A549 (cell line): Measurements from ENCODE around the gene APOL4.

Experiments used
- CHD2 ChIP-seq: fragments of 150-350 bp; IDR thresholded peaks from 2 replicates; pipeline ENCODE4 v1.6.1; 2014; ENCODE audit warnings: low read length; ENCODE audit not compliant: partially characterized antibody
- CHD4 ChIP-seq: fragments of 200-600 bp; sonication (generic); IDR thresholded peaks from 2 replicates; pipeline ENCODE4 v1.6.1; 2016; ENCODE audit warnings: antibody characterized with exemption, mild to moderate bottlenecking, borderline replicate concordance
- NR3C1 ChIP-seq: fragments of >200 bp; sonication (Bioruptor Twin); formaldehyde crosslinking; IDR thresholded peaks from 3 replicates; pipeline ENCODE4 v1.6.1; 2017
- PHF8 ChIP-seq: fragments of 200-600 bp; sonication (generic); IDR thresholded peaks from 2 replicates; pipeline ENCODE4 v1.6.1; 2016; ENCODE audit warnings: low read depth, mild to moderate bottlenecking, antibody characterized with exemption, moderate library complexity, borderline replicate concordance
- POLR2A ChIP-seq: IDR thresholded peaks from 2 replicates; pipeline ENCODE4 v1.6.1; 2012; ENCODE audit warnings: mild to moderate bottlenecking, low read length
- POLR2AphosphoS2 ChIP-seq: conservative IDR thresholded peaks from 2 replicates; pipeline ENCODE4 v1.6.1; 2012; ENCODE audit warnings: low read length, improper control_type of control experiment, inconsistent platforms
- RARB ChIP-seq: fragments of 250-450 bp; sonication (Bioruptor Pico); IDR thresholded peaks from 2 replicates; pipeline ENCODE4 v1.8.0; 2021; ENCODE audit warnings: mild to moderate bottlenecking, moderate library complexity
- RFX5 ChIP-seq: fragments of 450-650 bp; IDR thresholded peaks from 2 replicates; pipeline ENCODE4 v1.7.1; 2014; ENCODE audit warnings: antibody characterized with exemption, mild to moderate bottlenecking, moderate library complexity
- TF ChIP-seq, protein P1 (sequence below): fragments of >200 bp; sonication (Bioruptor Twin); formaldehyde crosslinking; IDR thresholded peaks from 3 replicates; pipeline ENCODE4 v1.5.1; 2016

GRCh38 chr22:36223504-36223903 is 21.9 kb upstream of the APOL4 start:
- TF ChIP-seq RFX5 (no peak), PHF8 (no peak), POLR2A (no peak), CHD4 (no peak), NR3C1 (no peak), POLR2AphosphoS2 (no peak), RARB (CRISPR knock-in tag) (no peak), CHD2 (no peak)
- TF ChIP-seq, protein P1, sequence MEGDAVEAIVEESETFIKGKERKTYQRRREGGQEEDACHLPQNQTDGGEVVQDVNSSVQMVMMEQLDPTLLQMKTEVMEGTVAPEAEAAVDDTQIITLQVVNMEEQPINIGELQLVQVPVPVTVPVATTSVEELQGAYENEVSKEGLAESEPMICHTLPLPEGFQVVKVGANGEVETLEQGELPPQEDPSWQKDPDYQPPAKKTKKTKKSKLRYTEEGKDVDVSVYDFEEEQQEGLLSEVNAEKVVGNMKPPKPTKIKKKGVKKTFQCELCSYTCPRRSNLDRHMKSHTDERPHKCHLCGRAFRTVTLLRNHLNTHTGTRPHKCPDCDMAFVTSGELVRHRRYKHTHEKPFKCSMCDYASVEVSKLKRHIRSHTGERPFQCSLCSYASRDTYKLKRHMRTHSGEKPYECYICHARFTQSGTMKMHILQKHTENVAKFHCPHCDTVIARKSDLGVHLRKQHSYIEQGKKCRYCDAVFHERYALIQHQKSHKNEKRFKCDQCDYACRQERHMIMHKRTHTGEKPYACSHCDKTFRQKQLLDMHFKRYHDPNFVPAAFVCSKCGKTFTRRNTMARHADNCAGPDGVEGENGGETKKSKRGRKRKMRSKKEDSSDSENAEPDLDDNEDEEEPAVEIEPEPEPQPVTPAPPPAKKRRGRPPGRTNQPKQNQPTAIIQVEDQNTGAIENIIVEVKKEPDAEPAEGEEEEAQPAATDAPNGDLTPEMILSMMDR = no peak
